AG08395 (cell line): ENCODE measurements around the gene ACOD1.
A peak's percentile ranks its signal among the peaks of the same experiment; 100 is the strongest.
"Not testable (repeated sequence)": the region's sequence is repeated elsewhere in the genome, so short reads cannot be mapped to it uniquely, and the experiment has no call there.

Source experiments
- DNase-seq: peaks from one replicate; pipeline ENCODE4 v3.0.0; 2012; ENCODE audit warnings: mixed read lengths, low spot score

Gene ACOD1

DNA sequence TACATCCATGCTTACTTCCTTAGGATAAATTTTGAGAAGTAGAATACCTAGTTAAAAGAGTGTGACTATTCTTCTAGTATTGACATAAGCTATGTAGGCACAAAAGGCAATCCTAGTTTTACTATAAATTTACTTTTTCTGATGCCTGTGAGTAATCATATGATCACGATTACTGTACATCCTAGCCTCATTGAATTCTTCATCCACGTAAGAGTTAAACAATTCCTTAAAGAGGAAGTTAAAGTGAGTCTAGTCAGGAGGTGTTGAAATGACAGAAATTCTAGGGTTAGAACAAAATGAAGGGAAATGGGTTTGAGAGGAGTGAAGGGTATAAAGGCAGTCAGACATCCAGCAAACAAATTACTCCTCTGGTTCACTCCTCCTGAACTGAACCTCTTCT, at the start of gene ACOD1:
ACOD1 (plus strand) TSS at position 363 of the 400 bp plus-strand sequence. CDS start 48 bp downstream, outside the sequence.
- no peak for DNase-seq

DNA sequence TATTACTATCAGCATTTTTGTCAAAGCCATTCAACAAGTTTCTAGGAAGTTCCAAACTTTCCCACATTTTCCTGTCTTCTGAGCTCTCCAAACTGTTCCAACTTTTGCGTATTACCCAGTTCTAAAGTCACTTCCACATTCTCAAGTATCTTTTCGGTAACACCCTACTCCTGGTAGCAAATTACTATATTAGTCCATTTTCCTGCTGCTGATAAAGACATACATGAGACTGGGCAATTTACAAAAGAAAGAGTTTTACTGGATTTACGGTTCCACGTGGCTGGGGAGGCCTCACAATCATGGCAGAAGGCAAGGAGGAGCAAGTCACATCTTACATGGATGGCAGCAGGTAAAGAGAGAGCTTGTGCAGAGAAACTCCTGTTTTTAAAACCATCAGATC, 49.2 kb upstream of the ACOD1 start:
- not testable (repeated sequence) for DNase-seq

DNA sequence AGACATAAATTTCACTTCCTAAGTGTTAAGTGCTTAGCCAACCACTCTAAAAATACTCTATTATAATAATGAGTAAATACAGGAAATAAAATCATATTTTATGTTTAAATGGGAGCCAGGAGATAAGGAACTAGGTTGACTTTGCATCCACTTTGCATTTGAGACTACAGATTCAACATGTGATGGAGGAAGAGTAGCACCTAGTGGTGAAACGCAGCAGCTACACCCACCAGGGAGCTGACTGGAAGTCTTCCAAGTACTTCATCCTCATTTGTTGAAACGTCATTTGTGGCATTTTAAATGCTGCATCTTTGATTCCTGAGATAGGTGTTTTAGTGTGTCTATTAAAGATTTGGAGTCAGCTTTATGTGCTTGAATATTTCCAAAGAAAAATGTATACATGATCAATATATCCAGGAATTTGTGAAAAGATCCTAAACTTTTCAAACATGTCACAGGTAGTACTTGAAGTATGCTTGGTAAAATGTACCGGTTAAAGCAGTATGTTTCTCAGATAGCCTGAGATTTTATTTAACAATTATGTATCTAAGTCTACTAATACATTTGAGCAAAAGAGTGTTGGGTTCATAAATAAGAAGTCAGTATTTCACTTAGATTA, 44.7 kb upstream of the ACOD1 start:
- peak; percentile 78 for DNase-seq

DNA sequence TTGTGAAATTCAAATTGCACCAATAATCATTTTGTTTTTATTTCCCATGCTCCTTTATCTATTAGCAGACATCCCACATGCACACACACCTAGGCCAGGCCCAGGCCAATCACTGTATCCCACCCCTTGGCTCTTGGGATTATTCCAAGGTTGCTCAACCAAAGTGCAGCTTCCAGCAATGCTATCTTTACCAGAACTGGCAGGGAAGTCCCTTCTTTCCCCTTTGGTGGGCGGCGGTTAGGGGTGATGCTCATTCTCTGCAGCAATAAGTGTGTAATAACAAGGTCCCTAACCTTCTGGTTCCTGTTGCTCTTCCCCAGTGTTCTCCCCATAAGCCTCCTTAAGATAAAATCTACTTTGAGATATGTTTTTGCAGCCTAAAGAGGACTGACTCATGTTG, 43.8 kb upstream of the ACOD1 start:
- no peak for DNase-seq

DNA sequence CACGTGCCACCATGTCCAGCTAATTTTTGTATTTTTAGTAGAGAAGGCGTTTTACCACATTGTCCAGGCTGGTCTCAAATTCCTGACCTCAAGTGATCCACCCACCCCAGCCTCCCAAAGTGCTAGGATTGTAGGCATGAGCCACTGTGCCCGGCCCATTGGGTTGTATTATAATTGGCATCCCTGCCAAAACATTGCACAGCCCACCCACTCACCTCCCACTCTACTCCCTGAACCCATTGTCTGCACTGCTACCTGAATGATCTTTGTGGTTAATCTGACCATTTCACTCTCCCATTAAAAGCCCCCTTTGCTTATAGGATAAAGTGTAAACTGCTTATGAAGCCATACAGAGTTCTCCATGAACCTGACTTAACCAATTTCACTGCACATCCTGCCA, 35.8 kb upstream of the ACOD1 start:
- no peak for DNase-seq

DNA sequence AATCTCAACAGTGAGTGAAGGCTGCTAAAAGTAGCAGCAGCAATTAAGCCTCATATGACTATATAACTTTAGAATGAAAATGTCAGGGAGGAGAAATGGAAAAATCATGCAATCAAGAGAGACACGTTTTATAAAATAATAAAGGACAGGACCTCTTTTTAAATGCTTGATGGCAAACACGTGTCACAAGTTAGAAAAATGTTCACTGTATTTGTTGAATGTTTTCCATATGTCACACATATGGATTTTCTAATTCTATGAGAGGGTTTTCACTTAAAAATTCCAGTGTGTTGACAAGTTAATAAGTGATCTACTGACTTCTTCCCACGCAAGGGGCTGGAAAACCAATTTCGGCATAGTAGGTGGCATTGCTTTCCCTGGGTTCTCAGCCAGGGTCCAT, 34.4 kb upstream of the ACOD1 start:
- DNase-seq = no peak

DNA sequence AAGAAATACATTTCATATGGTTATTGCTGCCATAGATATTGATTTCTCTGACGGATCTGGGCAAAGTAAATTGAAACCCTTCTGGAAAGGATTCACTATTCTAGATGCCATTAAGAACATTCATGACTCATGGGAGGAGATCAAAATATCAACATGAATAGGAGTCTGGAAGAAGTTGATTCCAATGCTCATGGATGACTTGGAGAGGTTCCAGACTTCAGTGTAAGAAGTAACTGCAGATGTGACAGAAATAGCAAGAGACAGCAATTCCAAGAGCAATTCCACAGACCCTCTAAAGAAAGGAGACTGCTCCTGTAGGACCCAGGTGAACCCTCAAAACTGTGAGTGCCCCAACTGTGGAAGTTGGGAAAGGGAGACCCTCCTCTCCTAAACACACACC, 31.2 kb upstream of the ACOD1 start:
- no peak for DNase-seq

DNA sequence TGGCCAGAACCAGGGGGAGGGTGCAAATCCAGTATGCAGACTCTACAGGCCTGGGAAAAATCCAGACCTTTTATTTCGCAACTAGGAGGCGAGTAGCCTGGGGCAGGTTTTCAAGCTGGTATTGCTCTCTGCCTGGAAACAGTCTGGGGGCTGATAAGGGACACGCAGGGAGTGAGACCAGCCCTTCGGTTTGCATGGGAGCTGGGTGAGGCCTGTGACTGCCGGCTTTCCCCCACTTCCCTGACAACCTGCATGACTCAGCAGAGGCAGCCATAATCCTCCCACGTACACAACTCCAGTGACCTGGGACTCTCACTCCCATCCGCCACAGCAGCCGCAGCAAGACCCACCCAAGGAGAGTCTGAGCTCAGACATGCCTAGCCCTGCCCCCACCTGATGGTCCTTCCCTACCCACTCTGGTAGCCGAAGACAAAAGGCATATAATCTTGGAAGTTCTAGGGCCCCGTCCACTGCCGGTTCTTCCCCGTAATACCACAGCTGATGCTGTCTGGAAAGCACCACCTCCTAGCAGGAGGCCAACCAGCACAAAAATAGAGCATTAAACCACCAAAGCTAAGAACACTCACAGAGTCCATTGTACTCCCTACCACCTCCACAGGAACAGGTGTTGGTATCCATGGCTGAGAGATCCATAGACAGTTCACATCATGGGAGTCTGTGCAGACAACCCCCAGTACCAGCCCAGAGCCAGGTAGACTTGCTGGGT, 30.4 kb upstream of the ACOD1 start:
- peak; percentile 34 for DNase-seq

DNA sequence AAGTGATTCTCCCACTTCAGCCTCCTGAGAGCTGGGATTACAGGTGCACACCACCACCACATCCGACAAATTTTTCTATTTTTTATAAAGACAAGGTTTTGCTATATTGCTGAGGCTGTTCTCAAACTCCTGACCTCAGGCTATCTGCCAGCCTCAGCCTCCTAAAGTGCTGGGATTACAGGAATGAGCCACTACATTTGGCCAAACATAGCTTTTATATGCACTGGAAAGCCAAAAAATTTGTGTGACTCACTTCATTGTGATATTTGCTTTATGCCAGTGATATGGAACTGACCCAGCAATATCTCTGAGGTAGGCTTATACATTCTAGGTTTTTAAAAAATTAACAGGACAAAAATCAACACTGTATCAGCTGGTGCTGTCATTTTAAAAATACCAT, 26.8 kb upstream of the ACOD1 start:
- DNase-seq = no peak

DNA sequence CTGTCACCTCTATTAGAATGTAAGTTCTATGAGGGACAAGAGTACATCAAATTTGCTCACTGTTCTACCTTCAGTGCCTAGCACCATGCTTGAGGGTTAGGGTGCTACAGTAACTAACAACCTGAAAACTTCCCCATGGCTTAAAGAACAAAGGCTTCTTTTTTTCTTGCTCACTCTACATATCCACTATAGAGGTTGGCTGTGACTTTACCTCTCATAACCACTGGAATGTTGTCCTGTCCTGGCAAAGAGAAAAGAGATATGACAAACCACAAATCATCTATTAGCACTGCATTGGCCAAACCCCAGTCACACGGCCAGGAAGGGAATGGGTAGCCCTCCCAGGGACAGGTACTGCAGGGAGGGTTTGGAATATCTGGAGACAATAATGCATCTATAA, 23.2 kb upstream of the ACOD1 start:
- DNase-seq = no peak

DNA sequence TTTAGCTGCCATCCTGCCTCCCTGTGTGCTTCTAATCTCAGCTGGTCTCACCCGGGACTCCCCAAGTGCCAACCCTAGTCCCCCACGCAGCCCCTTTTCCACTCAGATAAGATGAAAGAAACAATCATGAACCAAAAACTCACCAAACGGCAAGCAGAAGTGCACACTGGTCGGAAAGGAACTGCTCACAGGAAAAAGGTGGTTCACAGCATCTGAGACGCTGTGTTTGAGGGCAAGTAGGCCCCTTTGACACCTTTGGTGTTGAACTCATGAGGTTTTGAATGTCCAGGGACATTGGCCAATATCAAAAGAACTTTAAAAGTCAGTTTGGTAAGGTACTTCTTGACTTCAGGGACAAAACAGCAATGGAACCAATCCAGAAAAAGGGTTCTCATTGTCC, 20.4 kb upstream of the ACOD1 start:
- no peak for DNase-seq

DNA sequence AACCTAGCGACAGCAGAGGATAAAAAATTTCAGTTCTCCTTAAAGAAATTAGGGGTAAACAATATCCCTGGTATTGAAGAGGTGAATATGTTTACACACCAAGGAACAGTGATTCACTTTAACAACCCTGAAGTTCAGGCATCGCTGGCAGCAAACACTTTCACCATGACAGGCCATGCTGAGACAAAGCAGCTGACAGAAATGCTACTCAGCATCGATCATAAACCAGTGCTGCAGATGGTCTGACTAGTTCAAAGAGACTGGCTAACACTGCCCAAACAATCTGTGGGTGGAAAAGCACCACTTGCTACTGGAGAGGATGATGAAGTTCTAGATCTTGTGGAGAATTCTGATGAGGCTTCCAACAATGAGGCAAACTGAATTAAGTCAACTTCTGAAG, 19.9 kb upstream of the ACOD1 start:
- no peak for DNase-seq

DNA sequence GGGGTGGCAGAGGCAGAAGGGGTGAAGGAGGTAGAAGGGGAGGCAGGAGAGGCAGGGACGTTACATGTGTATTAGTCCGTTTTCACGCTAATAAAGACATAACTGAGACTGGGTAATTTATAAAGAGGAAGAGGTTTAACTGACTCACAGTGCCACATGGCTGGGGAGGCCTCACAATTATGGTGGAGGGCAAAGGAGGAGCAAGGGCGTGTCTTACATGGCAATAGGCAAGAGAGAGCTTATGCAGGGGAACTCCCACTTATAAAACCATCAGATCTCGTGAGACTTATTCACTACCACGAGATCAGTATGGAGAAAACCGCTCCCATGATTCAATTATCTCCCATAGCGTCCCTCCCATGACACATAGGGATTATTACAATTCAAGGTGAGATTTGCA, 19.0 kb upstream of the ACOD1 start:
- no peak for DNase-seq

DNA sequence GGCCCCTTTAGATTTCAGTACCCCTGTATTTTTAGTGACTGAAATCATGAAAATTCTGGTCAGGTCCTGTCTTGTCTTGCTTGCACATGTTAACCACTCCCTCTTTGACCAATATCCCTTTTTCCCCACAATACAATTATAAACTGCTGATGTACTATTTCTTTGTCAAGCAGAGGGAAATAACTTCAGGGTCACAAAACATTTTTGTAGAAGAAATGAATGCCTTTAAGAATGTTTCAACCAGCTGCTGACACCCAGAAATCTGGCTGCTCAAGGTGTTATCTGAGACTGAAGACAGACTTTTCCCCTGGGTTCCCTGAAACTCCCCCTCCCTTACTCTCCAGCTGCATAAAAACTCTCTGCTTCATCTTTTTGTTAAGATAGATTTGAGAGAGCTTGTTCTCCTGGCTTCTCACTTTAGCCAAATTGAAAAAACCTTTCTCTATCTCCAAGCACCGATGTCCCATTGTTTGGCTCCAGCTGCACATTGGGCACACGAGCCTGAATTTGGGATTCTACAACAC, 18.4 kb upstream of the ACOD1 start:
- DNase-seq = no peak

DNA sequence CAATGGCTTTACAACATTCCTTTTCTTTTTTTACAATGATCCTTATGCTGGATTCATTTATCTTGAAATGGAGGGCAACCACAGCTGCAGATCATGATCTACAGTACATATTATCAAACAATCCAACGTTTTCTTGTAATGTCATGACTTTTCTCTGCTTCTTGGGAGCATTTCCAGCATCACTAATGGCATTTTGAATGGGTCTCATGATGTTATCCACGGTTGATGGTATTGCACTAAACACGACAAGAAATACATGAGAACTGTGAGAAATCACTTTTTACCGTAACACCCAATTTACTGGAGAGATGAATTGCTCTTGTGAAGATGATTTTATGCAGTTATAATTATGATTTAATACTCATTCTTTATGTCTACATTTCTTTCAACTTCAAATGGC, 16.2 kb upstream of the ACOD1 start:
- DNase-seq = no peak

DNA sequence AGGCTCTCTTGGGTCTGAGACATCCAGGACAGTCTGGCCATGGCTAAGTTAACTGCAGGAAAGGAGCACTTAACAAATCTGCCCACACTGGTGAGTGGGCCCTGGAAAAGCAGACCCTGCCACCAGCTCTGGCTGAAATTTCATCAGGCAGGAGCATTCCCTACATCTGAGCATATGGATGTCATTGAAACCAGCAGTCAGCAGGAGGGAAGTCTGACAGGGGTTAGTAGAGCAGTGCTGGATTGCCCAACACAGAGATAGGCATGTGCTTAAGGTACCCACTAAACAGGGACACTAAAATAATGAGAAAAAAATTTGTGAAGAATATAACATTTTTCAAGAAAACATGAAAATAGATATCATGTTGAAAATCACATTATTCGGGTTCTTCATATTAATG, 13.6 kb upstream of the ACOD1 start:
- peak; percentile 7 for DNase-seq

DNA sequence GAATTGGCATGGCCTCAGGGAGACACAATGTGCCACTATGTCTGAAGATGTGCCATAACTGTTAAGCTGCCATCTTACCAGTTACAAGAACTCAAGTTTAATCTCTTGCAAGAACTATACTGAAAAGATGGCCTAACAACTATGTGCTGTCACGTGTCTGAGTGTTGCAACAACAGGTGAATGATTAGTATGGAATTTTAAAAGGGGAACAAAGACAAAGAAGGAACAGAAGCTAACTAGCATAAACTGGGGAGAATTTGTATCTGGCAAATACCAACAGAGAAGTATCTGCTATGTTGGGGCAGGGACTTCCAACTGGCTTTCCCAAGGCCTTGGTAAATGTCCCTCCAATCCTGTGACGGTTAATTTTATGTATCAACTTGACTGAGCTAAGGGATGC, 11.5 kb upstream of the ACOD1 start:
- DNase-seq = no peak

DNA sequence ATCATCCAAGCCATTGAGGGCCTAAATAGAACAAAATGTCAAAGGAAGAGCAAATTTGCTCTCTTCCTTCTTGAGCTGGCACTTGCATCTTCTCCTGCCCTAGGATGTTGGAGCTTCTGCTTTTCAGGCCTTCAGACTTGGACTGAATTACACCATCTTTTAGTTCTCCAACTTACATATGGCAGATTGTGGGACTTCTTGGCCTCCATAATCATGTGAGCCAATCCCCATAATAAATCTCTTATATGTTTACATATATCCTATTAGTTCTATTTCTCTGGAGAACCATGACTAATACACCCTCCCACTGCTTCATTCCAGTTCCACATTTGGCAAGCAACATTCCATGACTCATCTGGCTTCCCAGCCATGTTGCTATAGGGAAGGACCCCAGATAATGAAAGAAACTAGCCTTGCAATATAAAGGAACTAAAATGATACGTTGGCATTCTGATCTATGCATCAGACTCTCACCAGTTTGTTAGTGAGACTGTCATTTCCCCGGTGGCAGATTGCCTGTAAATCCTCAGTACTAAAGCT, 11.0 kb upstream of the ACOD1 start:
- DNase-seq = peak; percentile 87

DNA sequence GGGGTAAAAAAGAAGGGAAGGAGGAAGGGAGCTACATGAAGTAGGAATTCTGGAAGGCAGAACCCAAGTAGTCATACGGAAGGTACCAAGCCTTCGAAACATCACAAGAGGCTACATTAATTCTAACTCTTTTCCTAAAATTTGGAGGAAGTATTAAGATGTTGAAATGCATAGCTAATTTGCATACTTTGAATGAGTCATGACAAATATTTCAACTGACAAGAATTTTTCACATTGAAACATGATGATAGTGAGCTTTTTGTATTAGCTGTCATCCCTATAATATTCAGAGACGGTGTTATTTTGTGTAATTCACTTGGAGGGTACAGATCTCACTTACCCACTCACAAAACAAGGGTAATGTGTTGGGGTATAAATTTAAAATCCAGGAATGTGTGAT, 9.1 kb upstream of the ACOD1 start:
- DNase-seq = peak; percentile 32

DNA sequence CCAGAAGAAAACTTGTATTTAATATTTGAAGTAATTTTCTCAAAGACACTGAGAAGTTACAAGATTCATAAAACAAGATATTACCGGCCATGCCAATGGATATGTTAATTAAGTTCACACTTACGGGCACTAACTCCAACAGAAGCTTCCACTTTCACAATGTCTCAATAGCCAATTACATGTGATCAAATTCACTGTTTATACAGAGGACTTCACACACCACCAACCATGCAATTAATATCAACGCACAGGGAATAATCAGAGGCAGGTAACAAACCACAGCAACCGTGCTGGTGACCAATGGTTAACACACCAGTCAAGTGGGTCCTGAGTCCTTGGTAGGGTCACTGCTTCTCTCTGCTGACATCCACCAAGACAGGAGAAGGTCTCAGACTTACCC, 5.9 kb upstream of the ACOD1 start:
- no peak for DNase-seq

DNA sequence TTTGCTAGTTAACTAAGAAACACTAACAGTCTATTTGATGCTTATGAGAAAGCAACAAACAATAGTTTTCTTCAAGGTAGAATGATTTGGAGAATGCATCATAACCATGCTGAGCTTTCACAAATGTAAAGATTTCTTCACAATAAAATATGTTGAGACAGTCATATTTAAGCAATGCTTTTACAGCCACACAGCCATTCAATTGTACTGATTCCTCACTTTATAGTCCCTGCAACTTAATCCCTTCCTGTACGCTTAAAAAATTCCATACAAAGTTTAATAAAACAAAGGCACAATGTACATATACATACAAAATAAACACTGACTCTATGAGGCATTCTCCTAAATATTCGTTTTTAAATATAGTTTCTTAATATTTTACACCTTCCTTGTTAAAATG, 4.7 kb upstream of the ACOD1 start:
- no peak for DNase-seq

DNA sequence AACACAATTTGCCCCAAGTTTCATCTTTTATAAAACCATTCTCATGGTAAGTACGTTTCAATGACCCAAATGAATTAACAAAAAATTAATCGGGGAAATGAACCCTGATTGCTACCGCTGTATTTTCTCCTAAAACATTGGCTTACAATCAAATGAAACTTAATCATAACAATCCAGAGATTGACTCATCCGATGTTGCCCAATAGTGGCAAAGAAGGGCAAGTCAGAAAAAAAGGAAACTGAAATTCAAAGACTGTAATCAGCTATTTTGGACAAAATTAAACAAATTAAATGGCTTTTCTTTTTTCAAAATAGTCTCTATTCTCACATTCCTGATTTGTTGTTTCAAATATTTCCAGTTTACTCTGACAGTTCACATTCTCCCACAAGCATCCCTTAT, 3.9 kb upstream of the ACOD1 start:
- DNase-seq = peak; percentile 66

DNA sequence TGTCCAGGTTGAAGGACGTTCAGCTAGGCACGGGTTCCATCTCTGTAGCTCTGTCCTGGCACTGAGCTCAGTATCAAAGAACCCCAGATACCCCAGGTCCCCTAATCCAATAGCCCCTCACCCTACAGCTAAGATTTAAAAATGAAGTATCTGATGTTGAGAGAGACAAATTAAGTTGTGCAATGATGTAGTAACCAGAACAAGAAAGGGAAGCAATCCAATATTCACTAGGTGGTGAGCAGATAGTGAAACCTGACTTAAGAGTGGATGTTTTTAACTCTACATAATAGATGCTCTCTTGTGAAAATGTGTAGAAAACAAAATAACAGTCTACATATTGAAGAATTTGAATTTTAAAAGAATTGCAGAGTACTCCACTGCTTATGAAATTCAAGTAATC, 1.8 kb downstream of the ACOD1 start:
- no peak for DNase-seq

DNA sequence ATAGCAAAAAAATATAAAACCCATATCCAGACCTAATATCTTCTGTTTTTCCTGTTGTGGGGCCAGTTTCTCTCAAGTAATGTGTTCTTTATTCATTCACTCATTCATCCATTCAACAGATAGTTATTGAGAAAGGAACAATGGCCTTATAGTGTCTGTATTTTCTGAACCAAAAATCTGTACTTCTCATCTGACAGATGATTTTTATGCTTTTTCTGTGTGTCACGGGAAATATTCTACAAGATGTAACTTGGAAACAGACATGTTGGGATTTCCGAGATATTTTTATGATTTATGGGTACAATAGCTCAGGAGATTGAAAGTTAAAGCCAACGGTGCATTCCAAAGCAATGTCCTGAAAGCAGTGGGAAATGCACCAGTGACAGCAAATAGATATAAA, 5.7 kb downstream of the ACOD1 start:
- DNase-seq = no peak
